ENCODE data around the gene TM4SF5. TPM values are rescaled to one million over a fixed set of nuclear protein-coding genes. Genes with fewer than 3 reads are reported as not detected.

Gene TM4SF5
- total and polyA plus RNA-seq, 2 of the 8 experiments (the other 6 are each of a cell fraction or from before 2014, with no cell fraction given) = not detected

DNA sequence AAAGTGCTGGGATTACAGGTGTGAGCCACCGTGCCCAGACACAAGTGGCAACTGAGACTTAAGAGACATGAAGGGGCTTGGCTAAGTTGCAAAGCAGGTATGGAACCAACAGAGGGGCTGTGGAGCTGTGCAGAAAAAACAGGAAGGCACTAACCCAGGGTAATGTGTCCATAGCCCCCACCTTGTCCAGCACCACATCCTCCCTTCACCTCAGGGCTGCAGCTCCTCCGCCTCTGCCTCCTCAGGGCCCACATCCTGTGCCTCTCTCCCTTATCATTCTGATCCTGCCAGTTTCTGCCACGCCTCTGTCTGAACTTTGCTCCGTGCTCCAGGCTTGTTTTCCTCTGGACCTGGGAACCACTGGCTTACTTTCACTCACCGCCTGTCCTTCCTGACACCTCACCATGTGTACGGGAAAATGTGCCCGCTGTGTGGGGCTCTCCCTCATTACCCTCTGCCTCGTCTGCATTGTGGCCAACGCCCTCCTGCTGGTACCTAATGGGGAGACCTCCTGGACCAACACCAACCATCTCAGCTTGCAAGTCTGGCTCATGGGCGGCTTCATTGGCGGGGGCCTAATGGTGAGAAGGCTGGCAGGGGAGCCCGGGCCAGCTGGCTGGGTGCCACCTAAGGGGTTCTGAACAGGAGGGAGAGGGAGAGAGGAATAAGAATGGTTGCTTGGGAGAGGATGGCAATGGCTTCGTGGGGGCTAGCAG, at the start of gene TM4SF5 (continued):
- no peak for TF ChIP-seq CTBP2 (IDR thresholded peaks at IDR 0.05; ENCODE audit: borderline replicate concordance, insufficient read depth, insufficient read length, low read length)
